ENCODE measurements around the gene SLC8A3. TPM values are rescaled to one million over a fixed set of nuclear protein-coding genes. Genes with fewer than 3 reads are reported as not detected.

Gene SLC8A3
- total RNA-seq, 1 experiment from 2014 or later = 0.13 TPM

DNA sequence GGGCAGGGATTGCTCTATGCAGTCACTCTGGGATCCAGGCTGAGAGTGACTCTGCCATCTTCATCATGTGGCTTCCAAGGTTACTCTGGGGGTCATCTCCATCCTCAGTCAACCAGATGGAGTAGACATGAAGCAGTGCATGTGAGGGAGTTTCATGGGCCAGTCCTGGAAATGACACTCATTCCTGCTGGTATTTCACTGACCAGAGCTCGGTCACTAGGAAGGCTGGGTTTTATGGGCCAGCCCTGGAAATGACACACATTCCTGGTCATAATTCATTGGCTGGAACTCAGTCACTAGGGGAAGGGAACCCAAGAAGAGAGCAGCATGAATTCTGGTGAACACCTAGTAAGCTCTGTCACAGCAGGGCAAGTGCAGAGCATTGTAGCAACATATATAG is 164.9 kb downstream of the SLC8A3 start:
- Histone ChIP-seq H2BK120ac (ENCODE audit: low read depth, low read length, poor library complexity, severe bottlenecking) (no peak overlapping the region), H2AFZ (ENCODE audit: low read length) (no peak overlapping the region), H2BK15ac (ENCODE audit: low read depth, low read length) (no peak overlapping the region), H3K4me1 (ENCODE audit: insufficient read depth, low read length) (no peaks in the 10 kb centered on the region), H3K18ac (ENCODE audit: insufficient read length, low read depth, low read length) (no peak overlapping the region), H3K9me3 (ENCODE audit: control insufficient read depth, low read depth, low read length) (no peaks in the 10 kb centered on the region), H3K4me2 (ENCODE audit: insufficient read depth, insufficient read length, low read length) (no peak overlapping the region), H3K23ac (ENCODE audit: insufficient read length, low read depth, low read length) (no peak overlapping the region), H4K20me1 (ENCODE audit: control insufficient read depth, insufficient read depth, insufficient read length) (no peaks in the 10 kb centered on the region), H3K79me1 (ENCODE audit: insufficient read depth, low read depth, low read length, poor library complexity, severe bottlenecking) (no peaks in the 10 kb centered on the region), H2BK5ac (ENCODE audit: insufficient read length, low read length) (no peak overlapping the region), H3K56ac (ENCODE audit: insufficient read length, low read depth, low read length) (no peak overlapping the region), H2BK12ac (ENCODE audit: insufficient read length, low read depth, low read length) (no peak overlapping the region), H4K5ac (ENCODE audit: insufficient read length, low read depth, low read length) (no peak overlapping the region), H3K27ac (ENCODE audit: insufficient read length, low read depth, low read length) (no peak overlapping the region), H4K91ac (ENCODE audit: insufficient read length, low read depth, low read length) (no peak overlapping the region), H2AK5ac (ENCODE audit: insufficient read length, low read length) (no peak overlapping the region), H3K23me2 (ENCODE audit: insufficient read length, low read depth, low read length, poor library complexity, severe bottlenecking) (no peaks in the 10 kb centered on the region), H3K27me3 (ENCODE audit: insufficient read depth, low read length) (no peaks in the 10 kb centered on the region), H4K8ac (replicated peaks; ENCODE audit: insufficient read length, low read depth, low read length) (no peak overlapping the region), H3K4ac (ENCODE audit: low read depth, low read length) (no peak overlapping the region), H3K9ac (ENCODE audit: extremely low read depth, insufficient read length, low read length) (no peak overlapping the region), H3K79me2 (ENCODE audit: insufficient read depth, low read length) (no peaks in the 10 kb centered on the region), H3T11ph (ENCODE audit: low read length) (no peak overlapping the region), H2BK20ac (ENCODE audit: low read depth, low read length, poor library complexity, severe bottlenecking) (no peak overlapping the region), H3K14ac (ENCODE audit: insufficient read depth, low read length) (no peak overlapping the region)
- H3K27me3 Mint-ChIP-seq (ENCODE audit: low read depth) = no peaks in the 10 kb centered on the region; the same call in none of the 2 replicates
- DNase-seq = no peak
- peaks cover 4 to 6% of the 10 kb centered on the region in 2 experiments; a peak in 3 of 4 replicates for H3K4me1 Mint-ChIP-seq
- TF ChIP-seq, protein P1, sequence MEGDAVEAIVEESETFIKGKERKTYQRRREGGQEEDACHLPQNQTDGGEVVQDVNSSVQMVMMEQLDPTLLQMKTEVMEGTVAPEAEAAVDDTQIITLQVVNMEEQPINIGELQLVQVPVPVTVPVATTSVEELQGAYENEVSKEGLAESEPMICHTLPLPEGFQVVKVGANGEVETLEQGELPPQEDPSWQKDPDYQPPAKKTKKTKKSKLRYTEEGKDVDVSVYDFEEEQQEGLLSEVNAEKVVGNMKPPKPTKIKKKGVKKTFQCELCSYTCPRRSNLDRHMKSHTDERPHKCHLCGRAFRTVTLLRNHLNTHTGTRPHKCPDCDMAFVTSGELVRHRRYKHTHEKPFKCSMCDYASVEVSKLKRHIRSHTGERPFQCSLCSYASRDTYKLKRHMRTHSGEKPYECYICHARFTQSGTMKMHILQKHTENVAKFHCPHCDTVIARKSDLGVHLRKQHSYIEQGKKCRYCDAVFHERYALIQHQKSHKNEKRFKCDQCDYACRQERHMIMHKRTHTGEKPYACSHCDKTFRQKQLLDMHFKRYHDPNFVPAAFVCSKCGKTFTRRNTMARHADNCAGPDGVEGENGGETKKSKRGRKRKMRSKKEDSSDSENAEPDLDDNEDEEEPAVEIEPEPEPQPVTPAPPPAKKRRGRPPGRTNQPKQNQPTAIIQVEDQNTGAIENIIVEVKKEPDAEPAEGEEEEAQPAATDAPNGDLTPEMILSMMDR (conservative IDR thresholded peaks at IDR 0.05) = no peak
- H3K27ac Mint-ChIP-seq = no peak overlapping the region
- H3K4me3 Mint-ChIP-seq = no peak overlapping the region
- H3K9me3 Mint-ChIP-seq = no peaks in the 10 kb centered on the region
- WGBS (ENCODE audit: extremely low coverage, insufficient read length, low lambda C conversion rate) = no CpG with 5 or more reads among the region's 1 CpG
- no peaks in the 10 kb centered on the region for H3K36me3 Mint-ChIP-seq (ENCODE audit: insufficient read depth in 1 of 3, low read depth in 3 of 3)

Measured in H9 (cell line).